HG03571 (cell line): ENCODE data around the gene DNER.

Experiments
- ATAC-seq: cut with Tn5 transposase; IDR thresholded peaks from one replicate; pipeline ENCODE4 v1.9.1; 2021; ENCODE audit not compliant: unreplicated experiment

The DNER gene

DNA sequence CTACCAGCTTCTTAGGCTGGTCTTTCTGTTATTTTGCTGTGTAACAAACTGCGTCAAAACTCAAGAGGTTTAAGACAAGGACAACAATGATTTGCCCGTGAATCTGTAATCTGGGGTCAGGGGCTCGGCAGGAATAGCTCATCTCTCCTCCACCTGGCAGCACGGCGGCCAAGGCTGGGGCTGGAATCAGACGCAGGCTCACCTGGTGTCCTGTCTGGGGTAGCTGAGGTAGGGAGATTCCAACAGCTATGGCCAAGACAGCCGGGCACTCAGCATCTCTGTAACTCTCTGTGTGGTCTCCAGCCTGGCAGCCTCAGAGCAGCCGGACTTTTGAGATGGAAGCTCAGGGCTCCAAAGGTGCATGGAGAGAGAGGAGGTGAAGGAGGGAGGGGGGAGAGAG is 42.3 kb downstream of the DNER start:
- ATAC-seq: no peak

DNA sequence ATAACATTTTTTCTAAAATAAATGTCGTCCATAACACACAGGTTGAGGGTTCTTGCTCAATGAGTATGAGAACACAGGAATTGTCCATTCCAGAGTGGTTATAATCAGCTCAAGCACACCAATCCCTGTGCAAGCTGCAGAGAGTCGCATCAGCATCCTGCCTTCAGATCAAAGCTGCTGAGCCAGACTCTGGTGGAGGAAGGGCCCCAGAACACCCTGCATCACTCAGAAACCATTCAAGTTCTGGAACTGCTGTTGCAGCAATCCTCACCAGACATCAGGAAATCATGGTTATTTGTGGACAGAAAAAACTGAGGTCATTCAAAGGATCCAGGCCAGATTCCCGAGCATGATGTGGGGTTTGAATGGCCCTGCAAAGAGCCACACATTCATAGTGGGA is 44.5 kb downstream of the DNER start:
- ATAC-seq: no peak

DNA sequence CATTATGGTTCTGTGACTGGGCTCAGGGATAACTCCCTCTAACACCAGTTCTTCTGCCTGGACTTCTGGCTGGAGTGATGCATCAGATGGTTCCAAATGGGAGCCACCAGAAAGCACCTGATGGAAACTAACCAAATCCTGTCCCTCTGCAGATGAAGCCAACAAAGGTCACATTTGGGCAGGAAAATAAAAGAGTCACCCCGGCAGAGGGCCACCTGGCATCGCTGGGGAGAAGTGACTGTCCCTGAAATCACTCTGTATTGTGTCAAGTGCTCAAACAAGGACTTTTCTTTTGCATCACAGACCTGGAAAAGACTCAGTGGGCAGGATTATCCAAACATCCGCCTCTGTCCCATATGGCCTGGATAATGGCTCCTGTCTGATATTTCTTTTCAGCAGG is 47.5 kb downstream of the DNER start:
- no peak for ATAC-seq

DNA sequence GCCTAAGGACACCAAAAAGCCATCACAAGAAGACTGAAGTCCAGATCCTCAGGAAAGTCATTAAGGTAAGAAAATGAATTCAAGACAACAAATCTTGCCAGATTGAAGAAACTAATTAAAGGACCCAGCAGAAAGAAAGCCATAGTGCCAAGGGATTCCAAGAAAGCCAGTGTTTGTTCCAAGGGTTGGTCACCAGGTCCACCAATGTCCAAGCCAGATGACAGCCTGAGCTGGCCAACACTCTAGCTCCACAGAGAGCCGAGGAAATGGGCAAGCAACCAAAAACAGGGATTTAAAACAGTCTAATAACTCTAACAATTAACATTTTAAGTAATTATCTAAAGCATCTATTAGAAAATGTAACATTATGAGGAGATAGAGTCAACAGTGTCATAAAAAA is 49.2 kb downstream of the DNER start:
- ATAC-seq: no peak

DNA sequence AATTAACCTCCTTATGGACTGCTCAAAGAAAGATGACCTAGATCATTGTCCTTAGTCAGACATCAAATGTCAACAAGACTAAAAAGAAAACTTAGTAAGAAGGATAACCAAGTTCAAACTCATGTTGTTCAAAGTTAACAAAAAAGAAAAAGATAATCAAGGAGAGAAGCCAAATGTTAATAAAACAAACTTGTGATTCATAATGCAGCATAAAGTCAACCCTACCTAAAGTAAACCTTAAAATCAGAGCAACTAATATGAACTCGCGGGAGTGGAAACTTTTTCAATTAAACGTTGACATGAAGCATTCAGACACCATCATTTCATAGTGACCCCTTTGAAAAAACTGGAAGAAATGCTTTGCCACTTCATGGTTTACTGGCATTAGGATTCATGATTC is 52.9 kb downstream of the DNER start:
- ATAC-seq: no peak

DNA sequence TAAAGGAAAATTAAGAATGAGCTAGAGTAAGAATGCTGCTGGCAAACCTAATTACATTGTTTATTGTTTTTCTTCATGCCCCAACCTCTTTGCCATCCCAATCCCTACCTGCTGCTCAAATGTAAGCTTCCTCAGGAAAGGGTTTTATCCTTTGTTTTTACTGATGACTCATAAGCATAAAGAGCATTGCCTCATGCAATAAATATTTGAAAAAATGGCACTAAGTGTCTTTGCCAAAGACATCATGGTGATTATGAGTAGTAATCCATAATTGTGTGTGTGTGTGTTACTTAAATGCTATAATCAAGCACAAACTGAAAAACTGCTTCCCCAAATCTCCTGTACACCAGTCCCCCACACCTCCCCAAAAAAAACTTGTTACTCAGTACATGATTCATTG is 53.4 kb downstream of the DNER start:
- no peak for ATAC-seq

DNA sequence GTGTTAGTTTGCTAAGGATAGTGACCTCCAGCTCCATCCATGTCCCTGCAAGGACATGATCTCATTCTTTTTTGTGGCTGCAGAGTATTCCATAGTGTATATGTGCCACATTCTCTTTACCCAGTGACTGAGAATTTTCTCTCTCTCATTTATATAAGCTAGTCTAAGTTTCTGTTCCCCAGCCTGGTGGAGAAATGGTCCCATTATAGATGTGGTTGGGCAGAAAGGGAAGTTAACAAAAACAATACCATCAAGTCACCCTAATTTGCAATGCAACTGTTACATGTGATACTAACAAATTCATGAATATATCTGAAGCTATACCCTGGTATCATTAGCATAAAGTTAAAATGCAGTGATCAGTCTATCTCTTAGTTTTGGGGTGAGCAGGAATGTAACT is 54.0 kb downstream of the DNER start:
- ATAC-seq: no peak

DNA sequence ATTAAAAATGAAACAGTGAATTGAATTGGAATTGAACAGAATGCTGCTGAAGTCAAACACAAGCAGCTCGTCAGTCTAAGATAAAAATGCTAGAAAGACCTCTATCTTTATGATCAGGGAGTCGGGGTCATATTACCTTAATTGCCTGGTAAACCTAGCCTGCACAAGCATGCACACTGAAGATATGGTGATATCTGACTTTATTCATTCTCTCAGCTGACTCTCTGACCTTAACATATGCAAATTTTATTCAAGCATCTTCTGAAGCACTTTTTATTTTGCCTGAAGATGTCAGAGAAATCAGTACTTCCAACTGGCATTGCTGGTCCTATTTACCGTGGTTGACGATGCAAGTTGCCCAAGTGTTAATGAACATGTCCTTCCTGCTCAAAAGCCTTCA is 56.4 kb downstream of the DNER start:
- no peak for ATAC-seq

DNA sequence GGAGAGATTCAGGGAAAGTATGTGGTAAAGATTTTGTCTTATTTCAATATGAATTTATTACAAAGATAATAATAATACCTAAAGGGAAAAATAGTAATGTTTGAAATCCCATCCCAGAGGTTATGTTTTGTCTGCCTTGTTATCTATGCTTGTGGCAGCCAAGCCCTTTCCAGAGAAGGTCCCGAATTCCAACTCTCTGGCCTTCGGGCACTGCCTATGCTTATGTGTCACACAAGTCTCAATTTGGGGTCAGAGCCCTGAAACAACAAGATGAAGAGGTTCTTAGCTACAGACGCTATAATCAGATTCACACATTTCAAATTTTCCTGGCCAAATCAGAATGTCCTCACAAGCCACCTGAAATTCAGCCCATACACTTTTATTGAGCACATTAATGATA is 59.9 kb downstream of the DNER start:
- ATAC-seq: no peak

DNA sequence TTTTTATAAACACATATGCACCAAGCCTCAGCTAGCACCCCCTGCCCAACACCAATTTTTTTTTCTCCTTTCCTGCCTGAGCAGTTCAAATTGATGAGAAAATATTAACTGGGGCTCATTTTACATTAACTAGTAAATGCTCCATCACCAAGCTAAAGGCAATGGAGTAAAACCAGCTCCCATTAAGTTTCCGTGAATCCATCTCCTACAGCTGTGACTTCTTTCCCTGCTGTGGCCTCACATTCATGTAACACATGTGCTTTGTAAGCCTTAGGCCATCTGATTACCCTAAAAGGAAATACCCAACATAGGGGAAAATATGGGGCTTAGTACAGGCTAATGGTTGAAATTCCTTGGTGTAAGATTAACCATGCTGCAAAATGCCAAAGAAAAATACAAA is 60.8 kb downstream of the DNER start:
- no peak for ATAC-seq

DNA sequence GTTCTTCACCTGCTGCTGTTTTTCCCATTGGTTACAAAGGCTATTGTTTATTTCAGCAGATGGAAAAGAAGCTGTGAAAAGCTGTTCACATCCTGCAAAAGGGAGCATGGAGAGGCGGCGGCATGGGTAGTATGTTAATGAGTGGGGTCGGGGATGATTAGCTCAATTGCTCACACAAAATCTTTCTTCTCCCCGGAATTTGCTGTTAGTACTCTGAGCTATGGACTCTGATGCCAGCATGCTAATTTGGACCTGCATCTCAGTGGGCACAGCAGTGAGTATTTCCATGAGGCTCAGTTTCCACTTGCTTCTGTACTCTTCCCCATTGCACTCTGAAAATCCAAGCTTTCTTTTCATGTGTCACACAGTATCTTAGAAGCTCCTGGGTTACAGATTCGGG is 61.6 kb downstream of the DNER start:
- ATAC-seq: no peak

DNA sequence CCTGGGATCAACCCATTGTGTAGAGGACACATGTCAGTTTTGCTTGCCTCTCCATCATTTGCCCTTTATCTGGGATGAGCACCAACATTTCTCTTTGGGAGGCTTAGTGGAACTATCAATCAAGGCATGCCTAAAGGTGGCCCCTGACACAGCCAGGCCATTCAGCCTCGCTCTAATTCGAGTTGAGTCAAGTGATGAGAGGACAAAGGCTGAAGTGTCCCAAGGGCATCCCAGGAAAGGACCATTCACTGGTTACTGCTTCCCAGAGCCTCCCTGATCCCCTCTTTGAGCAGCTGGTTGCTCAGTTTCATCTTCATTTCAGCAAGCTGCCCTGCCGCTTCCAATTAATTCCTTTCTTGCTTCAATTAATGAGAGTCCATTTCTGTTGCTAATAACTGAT is 63.5 kb downstream of the DNER start:
- no peak for ATAC-seq

DNA sequence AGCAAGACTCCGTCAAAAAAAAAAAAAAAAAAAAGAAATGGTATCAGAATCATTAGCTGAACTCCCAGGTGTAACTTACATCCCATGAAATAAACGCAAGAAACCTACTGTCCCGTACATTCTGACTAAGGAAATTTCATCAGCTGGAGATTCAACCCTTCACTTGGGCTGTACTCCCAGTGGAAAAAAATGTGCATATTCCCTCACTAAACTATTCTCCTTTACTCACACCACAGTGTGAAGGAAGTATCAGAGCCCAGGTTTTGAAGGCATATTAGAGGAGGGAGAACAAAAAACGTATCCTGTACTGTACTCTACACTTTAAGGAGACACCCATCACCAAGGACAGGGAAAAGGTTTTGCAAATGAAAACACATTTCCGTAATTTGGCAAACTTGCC is 64.3 kb downstream of the DNER start:
- no peak for ATAC-seq

DNA sequence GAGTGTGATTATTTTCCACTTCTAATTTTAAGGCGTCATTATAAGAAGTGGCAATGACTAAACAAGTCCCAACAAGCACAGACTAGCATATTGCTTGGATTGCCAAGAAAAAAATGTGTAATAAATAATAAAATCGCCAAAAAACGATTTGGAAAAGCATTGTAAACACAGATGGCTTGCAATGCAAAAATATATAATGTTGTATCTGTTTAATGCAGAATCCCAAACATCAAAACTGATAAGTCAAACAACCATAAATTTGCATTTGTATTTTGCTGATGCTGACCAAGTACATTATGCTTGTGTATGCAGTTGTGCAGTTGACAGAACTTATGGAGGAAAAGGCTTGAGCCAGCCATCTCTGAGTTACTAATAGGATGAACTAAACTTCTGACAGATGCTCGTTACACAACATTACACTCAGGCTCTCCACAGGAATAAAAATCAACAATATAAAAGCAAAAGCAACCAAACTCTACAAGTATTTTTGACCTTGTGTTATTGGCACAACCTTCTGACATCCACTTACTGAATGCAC is 68.1 kb downstream of the DNER start:
- ATAC-seq: no peak

DNA sequence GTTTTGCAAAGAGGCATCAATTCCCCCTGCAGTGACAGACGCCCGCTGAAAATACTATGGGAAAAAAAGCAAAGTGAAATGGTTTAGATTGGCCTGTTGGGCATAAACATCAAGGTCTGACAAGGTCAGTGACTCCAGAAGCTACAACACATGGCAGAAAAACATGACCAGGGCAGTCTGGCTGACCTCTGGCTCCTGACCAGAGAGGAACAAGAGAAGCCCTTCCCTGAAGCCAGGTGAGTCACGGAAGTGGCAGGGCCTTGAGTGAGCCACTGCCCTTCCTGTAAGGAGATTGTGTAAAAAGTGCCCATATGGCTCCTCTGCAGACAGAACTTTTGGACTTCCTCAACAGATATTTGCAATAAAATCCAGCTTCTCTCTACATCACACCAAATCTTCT is 72.0 kb downstream of the DNER start:
- ATAC-seq: no peak

DNA sequence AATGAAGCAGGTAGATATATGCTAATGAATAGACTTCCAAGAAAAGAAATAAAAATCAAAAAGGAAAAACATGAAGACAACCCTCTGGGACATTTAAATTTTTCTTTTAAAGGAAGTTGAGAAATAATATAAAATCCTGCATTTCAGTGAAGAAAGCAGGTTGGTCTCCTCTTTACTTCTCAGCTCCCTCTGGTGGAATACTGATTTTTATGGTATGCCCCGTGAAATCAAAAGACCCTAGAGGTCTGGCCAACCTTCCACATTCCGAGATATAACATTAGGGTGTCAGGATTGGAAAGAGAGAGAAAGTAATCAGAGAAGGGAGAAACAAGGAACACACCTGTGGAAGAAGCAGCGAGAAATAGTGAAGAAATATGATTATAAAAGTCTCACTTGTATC is 72.7 kb downstream of the DNER start:
- no peak for ATAC-seq

DNA sequence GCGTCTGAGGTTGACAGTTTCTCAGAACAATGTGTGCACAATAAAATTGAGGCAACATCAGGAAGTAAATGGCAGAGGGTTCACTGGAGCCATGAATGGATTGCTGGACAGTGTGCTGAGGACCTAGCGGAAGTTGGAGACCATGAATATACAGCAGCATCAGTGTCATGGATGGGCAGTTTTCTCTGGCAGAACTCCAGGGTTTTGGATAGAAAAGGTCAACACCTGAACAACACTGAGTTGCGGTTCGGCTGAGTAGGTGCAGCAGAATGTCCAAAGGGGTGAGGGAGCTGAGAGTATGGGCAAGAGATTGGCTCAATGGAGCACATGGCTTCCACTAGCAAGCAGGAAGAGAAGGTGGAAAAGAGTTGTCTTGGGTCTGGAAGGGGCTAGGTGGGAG is 73.7 kb downstream of the DNER start:
- ATAC-seq: no peak

DNA sequence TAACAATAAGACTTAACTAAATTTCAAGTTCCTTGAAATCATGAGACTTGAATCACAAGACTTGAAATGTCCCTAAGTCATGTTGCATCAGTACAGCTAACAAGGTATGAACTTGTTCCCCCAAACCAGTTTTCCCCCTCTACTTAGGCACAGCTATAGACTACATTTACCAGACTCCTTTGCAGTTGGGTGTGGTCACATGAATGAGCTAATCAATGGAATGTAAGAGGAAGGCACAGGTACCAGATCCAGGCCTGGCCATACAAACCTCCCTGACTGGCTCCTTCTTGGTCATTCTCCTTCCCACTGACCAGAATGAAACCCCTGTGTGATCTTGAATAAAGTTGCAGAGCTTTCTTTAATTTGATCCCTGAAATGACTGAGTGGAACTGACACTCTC is 77.8 kb downstream of the DNER start:
- ATAC-seq: no peak

DNA sequence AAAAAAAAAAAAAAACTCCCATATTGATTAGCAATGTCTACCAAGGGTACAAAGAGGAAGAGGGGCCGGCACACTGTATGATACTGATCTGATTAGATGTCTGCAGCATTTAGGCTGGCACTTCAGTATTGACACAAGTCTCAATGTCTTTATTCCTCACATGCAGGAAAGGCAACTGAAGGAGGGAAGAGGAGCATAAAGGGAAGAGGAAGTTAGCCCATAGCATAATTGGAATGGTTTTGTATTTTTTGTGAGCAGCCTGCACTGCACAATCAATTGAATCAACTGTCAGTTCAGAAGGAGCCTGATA is 79.0 kb downstream of the DNER start:
- no peak for ATAC-seq

DNA sequence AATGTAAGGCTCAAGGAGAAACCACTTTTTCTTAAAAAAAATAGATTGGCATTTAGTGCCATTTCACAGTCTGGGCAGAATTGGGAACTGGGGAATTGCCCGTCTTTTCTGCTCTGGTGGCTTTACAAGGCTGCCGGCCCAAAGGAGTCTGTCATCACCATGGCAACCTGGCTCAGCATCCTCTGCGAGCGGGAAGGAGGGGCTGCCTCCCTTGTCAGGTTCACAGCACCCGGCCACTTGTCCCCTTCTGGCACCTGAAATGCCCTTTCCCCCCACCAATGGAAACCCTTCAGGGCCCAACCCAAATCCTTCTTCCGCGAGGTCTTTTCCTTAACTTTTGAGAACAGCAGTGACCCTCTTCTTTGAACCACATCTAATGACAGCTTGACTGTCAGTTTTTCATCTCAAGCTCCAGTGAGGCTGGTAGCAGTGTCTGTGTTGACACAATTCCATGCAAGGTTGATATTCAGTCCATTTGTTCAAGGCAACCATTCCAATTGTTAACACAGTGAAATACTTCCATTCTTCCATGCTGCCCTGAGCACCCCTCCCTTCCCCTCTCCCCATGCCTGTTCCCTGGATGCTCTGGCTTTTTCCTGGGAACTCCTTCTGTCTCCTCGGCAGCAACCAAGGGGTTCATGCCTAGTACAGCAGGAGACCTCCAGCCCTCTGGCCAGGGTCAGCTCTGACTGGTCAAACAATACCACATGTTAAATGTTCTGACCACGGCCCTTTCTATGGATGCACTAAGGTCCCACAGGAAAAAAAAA is 79.6 kb downstream of the DNER start:
- no peak for ATAC-seq

DNA sequence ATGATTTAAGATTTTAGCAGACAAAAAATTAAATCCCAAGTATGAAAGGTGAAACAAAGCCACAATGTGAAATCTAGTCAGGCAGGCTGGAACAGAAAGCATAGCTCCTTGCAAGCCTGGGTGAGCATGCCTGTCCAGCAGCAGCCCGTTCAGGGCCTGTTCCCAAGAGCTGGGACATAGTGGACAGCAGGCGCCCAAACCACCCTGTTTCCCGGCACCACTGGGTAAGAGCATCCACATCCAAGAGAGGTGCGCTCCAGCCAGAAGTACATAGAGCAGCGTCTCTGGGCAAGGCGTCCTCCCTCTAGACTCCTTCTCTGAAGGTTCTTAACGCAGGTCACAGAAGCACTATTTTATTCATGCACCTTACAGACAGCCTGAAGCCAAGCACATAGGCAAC is 80.8 kb downstream of the DNER start:
- no peak for ATAC-seq

DNA sequence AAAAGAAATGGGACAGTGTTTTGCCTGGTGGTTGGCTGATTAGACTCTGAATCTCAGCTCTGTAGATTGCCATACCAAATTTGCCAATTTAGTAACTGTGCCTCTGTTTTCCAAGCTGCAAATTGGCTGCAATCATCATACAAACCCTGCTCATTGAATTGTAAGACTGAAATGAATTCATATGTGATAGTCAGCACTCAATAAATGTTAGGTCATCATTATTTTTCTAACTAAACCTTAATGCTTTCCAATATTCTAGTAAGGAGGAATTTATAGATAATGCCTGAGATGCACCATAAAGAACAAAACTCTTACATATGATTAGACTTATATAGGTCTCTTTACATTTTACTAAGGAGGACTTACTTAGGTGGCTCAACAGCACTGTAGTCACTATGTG is 85.3 kb downstream of the DNER start:
- ATAC-seq: no peak

DNA sequence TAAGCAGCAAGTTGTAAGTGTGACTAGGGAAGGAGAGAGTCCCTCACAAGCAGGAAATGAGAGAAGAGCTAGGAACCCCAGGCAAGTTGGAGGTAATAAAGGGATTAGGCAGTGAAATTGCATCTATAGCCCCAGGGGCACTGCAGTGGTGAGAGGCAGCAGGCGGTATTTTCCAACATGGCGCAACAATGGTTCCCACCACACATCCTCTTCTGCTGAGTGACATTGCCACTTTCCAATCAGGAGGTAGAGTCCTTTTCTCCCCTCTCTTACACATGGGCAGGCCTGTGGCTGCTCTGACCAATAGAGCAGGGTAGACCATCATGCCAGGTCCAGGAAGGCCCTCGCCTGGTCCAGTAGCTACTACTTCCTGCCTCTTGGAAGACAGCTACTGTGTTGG is 86.6 kb downstream of the DNER start:
- ATAC-seq: no peak
